ENCODE data around the gene OR10H1.
"Not testable (repeated sequence)": the region's sequence is repeated elsewhere in the genome, so short reads cannot be mapped to it uniquely, and the experiment has no call there.

Gene OR10H1

GRCh38 chr19:15828121-15828610 lies 12.7 kb upstream of the OR10H1 start:
- DNase-seq: no peak

DNA sequence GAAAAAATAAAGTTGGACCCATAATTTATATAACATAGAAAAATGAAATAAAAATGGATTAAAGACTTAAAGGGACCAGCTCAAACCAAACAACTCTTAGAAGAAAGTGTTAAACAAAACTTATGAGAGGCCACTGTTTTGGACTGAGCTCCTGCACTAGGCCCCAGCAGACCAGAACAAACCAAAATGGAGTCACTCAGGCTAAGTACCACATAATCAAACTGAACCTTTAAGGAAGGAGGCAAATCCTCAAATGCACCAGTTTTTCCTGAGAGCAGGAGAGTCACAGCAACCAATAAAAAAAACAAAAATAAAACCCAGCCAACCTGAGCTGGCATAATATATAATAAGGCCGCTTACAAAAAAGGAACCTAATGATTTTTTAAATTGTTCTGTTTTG lies 10.3 kb upstream of the OR10H1 start:
- DNase-seq: no peak

- DNase-seq: no peak
Measured at GRCh38 chr19:15820646-15821045, 5.2 kb upstream of the OR10H1 start.

DNA sequence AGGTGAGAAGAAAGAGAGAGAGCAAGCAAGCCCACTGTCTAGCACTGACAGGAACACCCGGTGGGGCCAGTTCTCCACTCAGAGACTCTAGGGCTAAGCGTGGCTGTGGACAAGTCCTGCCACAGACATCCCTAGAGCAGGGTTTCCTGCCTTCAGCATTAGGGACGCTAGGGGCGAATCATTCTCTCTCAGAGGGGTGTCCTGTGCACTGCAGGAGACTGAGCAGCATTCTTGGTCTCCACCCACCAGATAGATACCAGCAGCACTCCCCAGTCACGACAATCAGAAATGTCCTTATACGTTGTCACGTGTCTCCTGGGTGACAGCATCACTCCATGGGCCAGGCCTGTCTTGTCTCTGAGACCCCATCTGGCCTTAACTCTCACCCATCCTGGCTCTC lies 1.5 kb downstream of the OR10H1 start:
- no peak for DNase-seq

DNA sequence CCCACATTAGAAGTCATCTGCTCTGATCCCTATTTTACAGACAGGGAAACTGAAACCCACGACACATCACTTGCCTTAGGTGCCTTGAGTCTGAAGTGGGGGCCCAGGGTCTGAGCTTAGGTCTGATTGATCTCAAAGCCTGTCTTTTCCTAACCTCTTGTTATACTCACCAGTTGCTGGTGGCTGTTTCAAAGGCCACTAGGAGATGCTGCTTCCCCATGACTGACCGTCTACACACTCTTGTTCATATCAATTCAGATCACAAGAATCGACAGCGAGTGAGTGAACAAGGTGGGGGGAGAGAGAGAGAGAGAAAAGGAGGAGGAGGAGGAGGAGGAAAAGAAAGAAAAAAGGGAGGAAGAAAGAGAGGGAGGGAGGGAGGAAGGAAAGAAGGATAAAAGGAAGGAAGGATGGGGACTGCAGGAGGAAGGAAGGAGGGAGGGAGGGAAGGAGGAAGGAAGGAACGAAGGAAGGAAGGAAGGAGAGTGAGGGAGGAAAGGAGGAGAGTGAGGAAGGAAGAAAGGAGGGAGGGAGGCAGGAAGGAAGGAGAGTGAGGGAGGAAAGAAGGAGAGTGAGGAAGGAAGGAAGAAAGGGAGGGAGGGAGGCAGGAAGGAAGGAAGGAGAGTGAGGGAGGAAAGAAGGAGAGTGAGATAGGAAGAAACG lies 3.3 kb downstream of the OR10H1 start:
- no peak for DNase-seq

DNA sequence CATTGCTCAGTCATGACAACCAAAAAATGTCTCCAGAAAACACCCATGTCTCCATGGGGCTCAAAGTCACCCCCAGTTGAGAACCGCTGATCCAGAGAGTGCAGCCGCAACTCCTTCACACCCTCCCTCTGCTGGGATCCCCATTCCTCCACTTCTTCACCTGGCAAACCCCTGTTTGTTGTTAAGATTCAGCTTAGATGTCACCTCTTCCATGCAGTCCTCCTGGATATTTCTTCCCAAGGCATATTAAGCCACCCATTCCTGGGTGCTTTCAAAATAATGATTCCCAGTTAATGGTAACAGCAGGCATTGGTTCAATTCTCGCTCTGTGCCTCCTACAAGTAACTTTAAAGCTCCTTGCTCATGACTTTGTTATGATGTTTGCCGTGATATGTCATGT lies 4.0 kb downstream of the OR10H1 start:
- no peak for DNase-seq

- no peak for DNase-seq
Measured at GRCh38 chr19:15810335-15810734, 5.1 kb downstream of the OR10H1 start.

GRCh38 chr19:15794279-15794678 lies 21.2 kb downstream of the OR10H1 start:
- not testable (repeated sequence) for DNase-seq

DNA sequence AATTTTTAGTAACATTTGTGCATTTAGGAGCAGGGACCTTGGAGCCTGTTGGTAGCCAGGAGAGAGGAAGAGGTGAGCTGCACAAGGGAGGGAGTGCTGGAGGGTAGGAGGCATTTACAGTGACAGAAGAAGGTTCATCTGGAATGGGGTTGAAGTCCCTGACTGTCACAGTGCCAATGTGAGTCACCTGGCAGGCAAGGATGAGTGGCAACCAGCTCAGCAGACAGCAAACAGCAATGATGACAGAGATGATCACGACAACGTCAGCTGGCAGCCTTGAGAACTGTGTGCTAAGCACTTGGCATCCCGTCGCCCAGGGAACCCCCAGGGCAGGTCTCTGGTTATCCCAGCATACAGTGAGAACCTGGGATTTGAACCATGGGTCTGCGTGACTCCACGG lies 25.4 kb downstream of the OR10H1 start:
- DNase-seq: no peak

DNA sequence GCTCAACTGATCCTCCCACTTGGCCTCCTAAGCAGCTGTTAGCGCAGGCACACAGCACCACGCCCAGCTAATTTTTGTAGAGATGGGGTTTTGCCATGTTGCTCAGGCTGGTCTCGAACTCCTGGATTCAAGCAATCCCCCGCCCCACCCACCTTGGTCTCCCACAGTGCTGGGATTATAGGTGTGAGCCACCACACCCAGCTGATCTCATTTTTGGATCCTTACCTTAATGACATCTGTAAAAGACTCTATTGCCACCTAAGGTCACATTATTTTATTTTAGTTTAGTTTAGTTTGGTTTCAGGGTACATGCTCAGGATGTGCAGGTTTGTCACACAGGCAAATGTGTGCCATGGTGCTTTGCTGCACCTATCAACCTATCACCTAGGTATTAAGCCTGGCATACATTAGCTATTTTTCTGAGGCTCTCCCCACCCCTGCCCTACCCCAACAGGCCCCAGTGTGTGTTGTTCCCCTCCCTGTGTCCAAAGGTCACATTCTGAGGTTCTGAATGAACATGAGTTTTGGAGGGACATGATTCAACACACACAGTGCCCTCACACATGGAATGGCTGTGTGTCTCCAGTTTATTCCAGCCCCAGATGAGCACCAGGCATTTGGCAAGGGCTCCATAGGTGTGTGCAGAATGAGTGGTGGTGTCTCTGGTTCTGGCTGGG lies 26.7 kb downstream of the OR10H1 start:
- DNase-seq: no peak

GRCh38 chr19:15787611-15788155 lies 27.8 kb downstream of the OR10H1 start, which contains the start of gene OR10H5:
Gene OR10H5, plus strand, starts transcription at chr19:15787661. Its CDS starts 6,388 bp downstream, at chr19:15794049.
- DNase-seq: no peak

DNA sequence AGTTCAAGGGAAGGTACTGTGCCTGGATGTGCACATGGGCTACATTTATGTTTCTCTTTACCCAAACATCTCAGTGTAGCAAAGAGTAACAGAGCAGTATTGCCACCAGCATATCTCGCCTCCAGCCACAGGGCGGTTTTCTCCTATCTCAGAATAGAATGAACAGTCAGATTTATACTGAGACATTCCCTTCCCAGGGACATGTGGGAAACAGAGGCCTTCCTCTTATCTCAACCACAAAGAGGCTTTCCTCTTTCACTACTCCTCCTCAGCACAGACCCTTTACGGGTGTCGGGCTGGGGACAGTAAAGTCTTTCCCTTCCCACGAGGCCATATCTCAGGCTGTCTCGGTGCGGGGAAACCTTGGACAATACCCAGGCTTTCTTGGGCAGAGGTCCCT lies 32.6 kb downstream of the OR10H1 start:
- not testable (repeated sequence) for DNase-seq

DNA sequence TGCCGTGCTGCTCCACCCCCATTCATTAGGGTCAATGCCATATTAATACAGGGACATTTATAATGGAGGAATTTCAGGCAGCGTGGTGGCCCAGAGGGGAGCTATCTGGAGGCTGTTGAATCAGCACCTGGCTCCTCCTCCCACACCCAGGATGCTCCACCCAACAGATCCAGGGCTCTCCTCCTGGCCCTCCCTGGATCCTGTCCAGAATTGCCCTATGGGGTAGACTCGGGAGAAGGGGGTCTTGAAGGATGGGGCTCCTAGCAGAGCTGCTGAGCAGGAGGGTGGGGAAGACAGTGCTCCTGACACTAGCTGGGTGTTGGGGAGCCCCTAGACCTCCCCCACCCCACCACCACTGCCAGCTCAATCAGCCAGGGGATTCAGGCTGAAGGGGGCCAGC lies 33.3 kb downstream of the OR10H1 start:
- DNase-seq: no peak

DNA sequence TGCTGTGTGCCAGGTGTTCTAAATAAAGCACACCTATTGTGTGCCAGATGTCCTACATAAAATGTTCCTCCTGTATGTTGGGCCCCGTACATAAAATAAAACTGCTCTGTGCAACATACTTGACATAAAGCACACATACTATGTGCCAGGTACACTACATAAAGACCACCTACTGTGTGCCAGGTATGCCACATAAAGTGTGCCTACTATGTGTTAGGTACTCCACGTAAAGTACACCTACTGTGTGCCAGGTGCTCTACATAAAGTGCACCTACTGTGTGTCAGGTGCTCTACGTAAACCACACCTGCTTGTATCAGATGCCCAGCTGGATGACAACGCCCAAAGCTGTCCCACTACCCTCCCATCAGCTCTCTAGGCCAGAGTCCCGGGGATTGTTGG lies 33.8 kb downstream of the OR10H1 start:
- DNase-seq: no peak

DNA sequence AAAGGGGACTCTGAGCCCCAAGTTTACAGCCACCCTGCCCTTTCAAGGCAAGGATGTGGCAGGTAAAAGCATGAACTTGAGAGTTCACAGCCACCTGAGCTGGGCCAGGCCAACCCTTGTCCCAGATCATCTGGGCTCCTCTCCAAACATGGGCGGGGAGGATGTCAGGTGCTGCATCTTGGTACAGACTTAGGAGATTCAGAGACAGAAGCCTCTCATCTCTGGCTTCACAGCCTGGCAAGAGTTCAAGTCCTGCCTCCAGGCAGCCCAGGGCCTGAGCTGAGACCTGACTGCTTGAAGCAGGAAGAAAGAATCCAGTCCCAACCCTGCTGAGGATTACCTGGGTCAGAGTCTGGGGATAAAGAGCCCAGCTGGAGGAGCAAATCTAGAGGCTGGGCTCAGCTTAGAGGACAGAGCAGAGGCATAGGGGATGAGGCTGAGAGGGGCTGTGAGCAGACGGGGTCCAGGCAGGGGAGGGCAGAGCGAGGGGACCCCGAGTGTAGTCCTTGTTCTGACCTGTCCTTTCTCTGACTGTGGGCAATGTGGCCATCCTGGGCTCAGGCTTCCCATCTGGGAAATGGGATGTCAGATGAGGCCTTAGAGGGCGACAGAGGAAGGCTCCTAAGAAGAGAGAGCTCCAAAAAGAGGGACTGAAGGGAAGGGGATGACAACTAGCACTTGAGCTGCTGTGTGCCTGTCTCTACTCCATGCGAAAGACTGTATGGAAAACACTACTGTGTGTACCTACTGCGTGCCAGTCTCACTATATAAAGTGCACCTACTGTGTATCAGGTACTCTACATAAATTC lies 34.6 kb downstream of the OR10H1 start:
- no peak for DNase-seq

DNA sequence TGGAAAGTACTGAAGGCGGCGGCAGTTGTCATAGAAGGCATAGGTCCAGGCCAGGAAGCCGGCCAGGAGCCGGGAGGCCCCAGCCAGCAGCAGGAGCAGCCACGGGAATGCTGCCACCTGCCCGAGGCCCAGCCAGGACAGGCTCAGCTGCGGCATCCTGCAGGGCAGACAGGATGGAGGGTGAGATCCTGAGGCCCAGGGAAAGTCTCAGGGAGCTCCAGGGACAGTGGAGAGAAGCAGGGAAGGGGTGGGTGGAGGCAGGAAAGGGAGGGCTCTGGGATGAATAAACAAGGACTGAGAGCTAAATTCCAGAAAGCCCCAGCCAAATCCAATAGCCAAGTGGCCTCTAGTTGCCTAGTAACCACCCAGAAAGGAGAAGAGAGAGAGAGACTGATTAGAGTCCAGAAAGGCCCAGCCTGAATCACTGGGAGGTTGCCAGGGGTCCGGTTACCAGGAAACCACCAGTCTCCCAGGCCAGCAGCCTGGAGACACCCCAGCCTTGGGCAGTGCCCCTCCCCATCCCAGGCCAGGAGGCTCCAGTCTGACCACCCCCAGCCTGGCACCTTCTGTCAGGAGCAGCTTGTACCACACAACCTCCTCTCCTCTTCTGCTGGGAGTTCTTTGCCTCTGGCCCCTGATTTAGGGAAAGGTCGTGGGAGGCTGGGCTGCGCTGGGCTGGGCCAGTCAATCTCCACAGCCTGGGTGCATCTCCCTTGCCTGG lies 35.5 kb downstream of the OR10H1 start:
- DNase-seq: no peak

- DNase-seq: no peak
Measured at GRCh38 chr19:15776991-15777970, 38.2 kb downstream of the OR10H1 start.

GRCh38 chr19:15776264-15776663 lies 39.2 kb downstream of the OR10H1 start:
- DNase-seq: no peak

GRCh38 chr19:15775249-15775648 lies 40.2 kb downstream of the OR10H1 start:
- no peak for DNase-seq

DNA sequence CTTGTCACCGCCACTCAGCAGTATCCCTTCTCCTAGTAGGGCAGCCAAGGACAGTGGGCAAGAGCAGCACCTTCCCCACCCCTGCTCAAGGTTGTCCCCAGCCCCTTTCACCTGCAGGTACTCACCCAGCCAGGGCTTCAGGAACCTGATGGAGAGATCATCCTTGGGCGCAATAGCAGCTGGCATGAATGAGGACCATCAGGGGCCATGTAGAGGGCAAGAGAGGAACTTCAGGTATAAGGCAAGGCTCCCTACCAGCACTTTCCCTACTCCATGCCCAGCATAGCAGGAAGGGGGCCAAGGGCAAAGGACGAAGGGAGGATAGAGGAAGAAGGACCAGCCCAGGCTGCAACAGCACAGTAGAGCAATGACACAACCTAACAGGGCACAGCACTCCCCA lies 41.3 kb downstream of the OR10H1 start:
- not testable (repeated sequence) for DNase-seq

DNA sequence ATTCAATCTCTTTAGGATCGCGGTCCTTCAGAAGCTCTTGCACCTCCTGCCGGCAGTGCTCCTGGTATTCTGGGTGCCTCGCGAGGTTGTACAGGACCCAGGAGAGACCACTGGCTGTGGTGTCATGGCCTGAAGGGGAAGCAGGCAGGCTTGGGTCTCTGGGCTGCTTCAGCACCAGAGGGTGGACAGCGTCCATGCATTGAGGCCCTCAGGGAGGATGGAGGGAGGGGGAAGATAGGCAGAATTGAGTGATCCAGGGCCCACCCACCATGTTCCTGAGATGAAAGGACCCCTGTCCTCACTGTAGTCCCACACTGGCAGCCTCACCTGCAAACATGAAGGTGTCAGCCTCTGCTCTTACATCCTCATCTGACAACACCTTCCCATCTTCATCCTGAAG lies 45.9 kb downstream of the OR10H1 start:
- DNase-seq: no peak
